C1 segment of cervical spinal cord (tissue), 14 donors: ENCODE data around the gene MYO1E.
A peak's percentile ranks its signal among the peaks of the same experiment; 100 is the strongest.

Experiments
- DNase-seq, 14 donors: peaks; one replicate each; lab custom pipeline; 2025; lab: John Stamatoyannopoulos, UW

The MYO1E gene

GRCh38 chr15:59199626-59200465 lies 172.8 kb downstream of the MYO1E start:
- no peak for DNase-seq

DNA sequence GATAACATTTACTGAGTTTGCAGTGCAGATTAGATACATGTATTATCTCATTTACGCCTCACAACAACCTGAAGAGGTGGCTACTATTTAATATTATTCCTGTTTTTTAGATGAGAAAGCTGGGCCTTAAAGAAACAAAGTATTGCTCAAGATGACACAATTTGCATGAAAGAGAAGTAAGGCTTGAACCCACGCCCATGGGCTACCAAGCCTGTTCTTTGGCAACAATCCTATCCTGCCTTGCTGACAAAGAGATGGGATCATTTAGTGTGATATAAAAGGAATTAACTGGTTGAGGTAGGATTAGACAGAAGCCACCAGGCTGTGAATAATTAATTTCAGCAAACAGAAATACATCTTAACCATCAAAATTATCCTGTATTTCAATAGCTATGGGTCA lies 175.2 kb downstream of the MYO1E start:
- DNase-seq = no peak

- DNase-seq = no peak
These were observed 176.3 kb downstream of the MYO1E start for GRCh38 chr15:59196416-59196815.

DNA sequence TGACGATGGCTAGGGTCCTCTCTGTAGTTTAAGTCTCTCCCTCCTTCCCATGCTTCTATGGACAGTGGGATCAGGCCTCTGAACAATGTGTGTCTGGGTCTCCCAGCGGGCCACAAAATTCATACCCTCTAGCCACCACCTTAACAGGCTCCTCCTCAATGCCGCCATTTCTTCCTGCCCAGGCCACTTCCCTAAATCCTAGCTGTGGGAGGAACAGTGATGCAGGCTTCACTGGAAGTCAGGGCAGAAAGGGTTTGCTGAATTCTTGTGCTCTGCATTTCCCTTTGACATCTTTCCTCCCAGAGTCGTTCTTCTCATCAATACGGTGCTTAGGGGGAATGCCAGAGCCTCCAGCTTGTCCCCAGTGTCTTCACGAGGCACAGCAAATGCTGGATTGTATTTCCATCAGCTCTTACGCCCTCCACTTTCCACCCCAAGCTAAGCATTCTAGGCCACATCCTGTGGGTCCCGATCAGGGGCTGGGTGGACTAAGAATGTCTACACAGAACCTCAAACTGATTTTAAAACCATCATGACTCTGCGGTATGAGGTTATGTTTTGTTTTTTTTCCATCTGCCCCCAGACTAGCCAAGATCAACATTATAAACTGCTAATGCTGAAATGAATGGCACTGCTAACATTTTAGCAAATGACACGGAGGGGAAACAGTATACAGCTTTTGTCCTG lies 177.9 kb downstream of the MYO1E start:
- no peak for DNase-seq

DNA sequence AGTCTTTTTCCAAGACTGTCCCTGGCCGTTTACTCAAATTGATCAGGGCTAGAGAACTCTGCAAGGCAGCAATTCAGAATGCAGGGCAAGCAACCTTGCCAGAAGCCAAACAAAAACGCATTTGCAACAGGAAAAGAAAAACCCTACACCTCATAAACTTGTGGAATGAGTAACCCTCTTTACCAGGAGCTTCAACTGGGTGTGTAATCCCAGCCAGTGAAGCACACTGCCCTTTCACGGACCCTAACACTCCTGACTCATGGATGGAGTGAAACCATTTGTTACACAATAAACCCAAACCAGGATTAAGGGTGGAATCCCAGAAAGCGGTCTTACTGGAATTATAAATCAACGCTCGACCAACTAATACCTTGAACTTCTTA lies 180.8 kb downstream of the MYO1E start:
- peak in 1 of 14 donors; percentile 26 for DNase-seq

- no peak for DNase-seq
These were observed 182.4 kb downstream of the MYO1E start for GRCh38 chr15:59190291-59190690.

DNA sequence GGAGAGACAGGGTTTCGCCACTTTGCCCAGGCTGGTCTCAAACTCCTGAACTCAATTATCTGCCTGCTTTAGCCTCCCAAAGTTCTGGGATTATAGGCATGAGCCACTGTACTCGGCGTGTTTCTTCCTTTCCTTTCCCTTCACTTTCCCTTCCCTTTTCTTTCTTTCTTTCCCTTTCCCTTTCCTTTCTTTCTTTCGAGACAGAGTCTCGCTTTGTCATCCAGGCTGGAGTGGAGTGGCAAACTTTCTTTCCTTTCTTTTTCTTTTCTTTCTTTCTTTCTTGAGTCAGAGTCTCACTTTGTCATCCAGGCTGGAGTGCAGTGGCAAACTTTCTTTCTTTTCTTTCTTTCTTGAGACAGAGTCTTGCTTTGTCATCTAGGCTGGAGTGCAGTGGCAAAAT lies 183.4 kb downstream of the MYO1E start:
- DNase-seq = no peak

DNA sequence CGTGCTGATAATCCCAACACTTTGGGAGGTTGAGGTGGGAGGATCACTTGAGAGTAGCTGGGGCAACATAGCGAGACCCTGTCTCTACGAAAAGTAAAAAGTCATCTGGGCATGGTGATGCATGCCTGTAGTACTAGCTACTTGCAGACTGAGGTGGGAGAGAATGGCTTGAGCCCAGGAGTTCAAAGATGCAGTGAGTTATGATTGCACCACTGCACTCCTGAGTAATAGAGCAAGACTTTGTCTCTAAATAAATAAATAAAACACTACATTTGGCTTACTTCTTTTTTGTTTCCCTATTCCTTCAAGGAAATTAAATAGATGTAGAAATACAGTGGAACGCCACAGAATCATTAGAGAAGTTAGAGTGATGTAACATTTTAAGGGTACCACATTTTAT lies 186.2 kb downstream of the MYO1E start:
- DNase-seq = no peak

- no peak for DNase-seq
These were observed 186.9 kb downstream of the MYO1E start for GRCh38 chr15:59185725-59186124.

DNA sequence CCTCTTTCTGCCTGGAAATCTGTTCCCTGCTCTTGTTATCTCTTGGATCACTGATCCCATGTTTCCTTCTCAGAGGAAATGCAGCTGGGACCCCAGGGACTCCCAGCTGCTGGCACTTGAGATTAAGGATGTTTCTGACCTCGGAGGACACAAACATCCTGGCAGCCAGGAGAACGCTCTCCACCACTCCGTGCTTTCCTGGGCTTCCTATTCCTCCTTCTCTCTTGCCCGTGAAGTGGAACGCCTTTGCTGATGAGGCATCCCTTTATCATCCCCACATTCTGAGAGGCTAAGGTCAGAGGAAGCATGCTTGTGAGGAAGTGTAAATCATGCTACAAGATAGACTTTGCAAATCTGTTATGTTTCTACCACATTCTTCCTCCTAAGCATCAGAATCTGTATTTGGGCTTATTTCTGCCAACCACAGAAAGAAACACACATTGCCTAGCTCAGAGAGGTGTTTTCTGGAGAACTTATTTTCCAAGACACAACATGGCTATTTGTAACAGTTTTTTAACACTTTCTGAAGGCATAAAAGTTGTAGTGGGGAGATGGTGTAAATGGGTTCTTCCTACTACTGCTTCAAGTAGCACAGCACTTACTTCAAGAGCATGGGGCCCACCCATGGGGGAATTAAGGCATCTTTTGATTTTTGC lies 191.6 kb downstream of the MYO1E start:
- DNase-seq = no peak

DNA sequence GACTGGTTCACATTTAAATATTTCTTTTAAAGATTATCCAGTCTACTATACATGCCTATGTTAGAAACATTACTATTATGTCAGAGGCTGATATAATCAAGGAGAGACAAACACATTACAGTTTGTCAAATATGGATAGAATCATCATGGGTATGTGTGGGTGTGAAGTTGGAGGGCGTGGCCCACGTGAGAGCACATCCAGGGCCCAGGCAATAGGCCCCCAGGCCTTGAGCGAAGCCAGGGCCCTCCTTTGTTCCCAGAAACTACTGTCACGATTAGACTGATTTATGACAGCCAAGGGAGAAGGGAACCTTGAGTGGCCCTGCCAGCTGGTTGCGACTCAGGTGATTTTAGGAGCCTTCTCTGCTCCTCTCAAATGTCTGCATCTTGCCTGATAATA lies 193.0 kb downstream of the MYO1E start:
- DNase-seq = no peak

DNA sequence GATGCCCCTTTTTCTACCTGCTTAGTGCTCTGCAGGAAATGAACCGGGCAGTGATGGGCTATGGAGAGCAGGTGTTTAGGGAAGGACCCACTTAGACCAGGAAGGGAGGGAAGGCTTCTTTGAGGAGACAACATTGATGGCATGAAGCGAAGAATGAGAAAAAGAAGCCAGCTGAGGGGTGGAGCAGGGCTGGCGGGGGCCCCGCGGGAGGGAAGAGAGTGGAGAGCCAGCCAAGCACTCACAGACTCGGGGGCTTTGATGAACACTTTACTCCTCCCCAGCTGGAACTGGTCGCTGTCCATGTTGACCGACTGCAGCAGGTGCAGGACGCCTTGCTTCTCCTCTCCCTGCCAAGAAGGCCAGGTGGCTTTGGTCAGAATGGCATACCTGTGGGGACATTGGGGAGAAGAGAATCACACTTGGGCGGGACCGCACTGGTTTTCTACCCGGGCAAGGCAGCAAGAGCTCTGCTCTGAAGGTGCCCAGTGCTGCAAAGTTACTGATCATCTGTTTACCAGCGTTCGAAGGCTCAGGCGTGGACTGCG lies 194.4 kb downstream of the MYO1E start:
- DNase-seq = no peak

DNA sequence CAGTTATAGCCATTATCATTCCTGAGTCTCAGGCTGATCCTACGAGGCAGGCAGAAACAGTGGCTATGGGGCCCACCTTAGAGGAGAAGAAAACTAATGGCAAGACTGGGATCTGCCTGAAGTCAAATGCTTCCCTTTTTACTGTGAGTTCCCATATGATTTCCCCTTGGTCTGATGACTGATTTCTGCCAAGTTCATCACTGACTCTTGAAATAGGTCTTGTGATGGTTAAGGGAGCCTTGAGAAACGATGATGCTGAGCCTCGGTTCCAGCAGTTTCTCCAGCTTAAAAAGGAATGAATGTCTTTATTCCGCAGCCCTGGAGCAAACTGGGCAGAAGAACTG lies 195.4 kb downstream of the MYO1E start:
- DNase-seq = peak in 2 of 14 donors; percentile 18 to 38

- no peak for DNase-seq
These were observed 195.9 kb downstream of the MYO1E start for GRCh38 chr15:59176653-59177316.

DNA sequence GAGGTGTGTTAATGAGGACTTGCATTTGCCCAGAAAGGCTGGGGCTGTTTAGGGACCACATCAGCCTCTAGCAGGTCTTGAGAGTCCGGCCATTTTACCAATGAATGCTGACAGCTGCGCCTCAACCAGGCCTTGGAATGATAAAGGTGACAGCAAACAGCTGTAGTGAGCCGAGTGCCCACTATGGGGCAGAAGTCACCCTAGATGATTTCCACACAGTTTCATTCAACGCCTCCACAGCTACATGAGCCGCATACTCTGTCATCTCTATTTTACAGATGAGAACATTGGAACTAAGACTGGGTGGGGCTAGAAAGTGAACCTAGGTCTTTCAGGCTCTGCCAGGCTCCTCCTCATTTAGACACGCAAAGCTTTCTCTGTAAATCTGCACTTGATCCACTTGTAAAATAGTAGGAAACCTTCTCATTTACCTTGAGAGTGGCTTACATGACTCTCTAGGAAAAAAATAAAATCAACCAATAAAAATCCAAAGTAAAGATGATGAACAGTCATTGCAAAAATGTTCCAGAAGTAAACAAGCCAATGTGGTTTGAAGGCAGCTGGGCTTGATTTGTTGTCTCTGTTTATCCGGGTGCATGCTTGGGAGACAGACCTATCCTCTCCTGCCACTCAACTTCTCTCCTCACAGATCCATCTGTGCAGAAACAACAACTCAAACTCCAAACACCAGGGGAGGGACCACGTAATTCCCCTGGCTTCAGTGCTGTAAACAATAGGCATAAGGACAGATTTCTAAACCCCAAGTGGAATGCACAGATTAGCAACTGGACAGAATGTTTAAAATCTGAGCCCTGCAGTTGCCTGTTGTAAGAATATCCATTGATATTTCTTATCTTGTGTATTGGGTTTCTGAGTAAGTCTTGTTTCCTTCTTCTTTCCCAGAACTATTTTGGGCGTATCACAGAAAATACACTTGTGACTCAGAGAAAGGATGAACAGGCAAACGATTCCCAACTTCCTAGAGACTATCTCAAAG lies 197.5 kb downstream of the MYO1E start:
- DNase-seq = peak in 12 of 14 donors; percentile 3 to 65 (median 44)

GRCh38 chr15:59174151-59174834 lies 198.4 kb downstream of the MYO1E start:
- DNase-seq = no peak

DNA sequence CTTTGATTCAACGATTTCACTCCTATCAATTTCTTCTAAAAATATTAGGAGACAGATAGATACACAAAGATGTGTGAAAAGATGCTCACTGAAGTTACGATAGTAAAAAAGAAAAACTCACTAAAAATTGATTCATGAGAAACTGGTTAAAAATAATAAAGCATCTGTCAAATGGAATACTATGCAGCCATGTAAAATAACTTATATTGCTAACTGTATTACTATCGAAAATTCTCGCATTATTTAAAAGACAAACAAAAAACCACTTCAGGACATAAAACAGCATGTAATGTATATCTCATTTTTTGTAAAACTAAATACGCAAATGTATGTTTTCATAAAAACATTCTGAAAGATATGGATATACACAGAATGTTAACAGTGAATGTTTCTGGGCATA lies 199.5 kb downstream of the MYO1E start:
- no peak for DNase-seq

- no peak for DNase-seq
These were observed 200.3 kb downstream of the MYO1E start for GRCh38 chr15:59172289-59172901.

- no peak for DNase-seq
These were observed 201.6 kb downstream of the MYO1E start for GRCh38 chr15:59171067-59171397.
